ENCODE data around the gene STAP1.
"Not testable (repeated sequence)": the region's sequence is repeated elsewhere in the genome, so short reads cannot be mapped to it uniquely, and the experiment has no call there.

The STAP1 gene, protein sequence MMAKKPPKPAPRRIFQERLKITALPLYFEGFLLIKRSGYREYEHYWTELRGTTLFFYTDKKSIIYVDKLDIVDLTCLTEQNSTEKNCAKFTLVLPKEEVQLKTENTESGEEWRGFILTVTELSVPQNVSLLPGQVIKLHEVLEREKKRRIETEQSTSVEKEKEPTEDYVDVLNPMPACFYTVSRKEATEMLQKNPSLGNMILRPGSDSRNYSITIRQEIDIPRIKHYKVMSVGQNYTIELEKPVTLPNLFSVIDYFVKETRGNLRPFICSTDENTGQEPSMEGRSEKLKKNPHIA

GRCh38 chr4:67558493-67558892, at the start of gene STAP1:
TSS of gene STAP1 (plus strand) at chr4:67558727. CDS start at chr4:67558810, 83 bp downstream.
- DNase-seq (ENCODE audit: low spot score): no peak

DNA sequence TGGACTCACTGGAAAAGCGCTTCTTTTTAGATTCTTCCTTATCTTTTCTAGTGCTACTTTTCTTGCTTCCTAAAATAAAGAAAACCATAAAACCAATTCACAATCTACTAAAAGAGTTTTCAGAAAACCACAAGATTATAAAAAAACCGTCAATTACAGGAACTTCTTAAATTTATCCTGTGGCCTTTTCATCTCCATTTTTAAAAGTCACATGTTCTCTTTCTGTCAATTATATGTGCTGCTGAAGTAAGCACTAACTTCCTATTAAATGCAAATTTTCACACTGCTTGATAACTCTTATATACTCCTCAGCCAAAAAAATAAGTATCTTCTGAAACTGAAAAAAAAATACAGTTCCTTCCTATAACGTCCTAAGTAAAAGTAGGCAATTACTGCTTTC, 46.0 kb upstream of the STAP1 start:
- no peak for DNase-seq (ENCODE audit: low spot score)

GRCh38 chr4:67520141-67520540, 38.4 kb upstream of the STAP1 start:
- no peak for DNase-seq (ENCODE audit: low spot score)

GRCh38 chr4:67521506-67521905, 37.0 kb upstream of the STAP1 start:
- DNase-seq (ENCODE audit: low spot score): no peak

DNA sequence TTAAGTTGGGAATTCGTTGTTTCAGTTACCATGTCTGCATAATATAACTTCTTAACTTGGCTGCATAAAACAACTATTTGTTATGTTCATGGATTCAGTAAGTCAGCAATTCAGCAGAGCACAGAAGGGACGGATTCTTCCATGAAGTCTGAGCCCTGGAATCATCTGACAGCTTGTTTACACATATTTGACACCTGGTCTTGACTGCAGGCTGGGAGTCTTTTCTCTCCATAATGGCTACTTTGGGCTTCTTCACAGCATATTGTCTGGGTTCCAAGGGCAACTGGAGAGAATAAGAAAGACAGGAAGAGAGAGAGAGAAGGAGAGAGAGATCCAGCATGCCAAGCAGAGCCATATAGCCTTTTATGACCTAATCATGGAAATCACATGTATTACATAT, 36.3 kb upstream of the STAP1 start:
- DNase-seq (ENCODE audit: low spot score): no peak

DNA sequence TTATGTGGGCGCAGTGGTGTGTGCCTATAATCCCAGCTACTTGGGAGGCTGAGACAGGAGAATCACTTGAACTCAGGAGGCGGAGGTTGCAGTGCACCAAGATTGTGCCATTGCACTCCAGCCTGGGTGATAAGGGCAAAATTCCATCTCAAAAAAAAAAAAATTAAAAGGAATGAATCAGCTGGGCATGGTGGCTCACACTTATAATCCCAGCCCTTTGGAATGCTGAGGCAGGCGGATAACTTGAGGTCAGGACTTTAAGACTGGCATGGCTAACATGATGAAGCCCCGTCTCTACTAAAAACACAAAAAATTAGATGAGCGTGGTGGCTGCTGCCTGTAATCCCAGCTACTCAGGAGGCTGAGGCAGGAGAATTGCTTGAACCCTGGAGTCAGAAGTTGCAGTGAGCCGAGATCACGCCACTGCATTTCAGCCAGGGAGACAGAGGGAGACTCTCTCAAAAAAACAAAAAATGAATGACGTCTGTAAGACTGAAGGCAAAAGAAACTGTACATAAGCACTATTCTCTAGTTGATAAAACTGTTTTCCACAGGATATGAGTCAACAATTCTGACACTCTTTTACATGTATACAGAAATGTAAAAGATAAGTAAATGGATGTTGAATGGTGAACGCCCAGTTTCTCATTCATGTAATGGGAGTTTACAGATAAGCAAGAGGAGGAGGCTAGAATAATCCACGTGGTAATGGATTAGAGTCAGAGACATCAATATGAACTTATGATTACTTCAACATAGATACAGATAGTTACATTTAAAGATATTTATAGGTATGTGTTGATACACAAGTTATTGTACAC, 35.5 kb upstream of the STAP1 start:
- no peak for DNase-seq (ENCODE audit: low spot score)

- DNase-seq (ENCODE audit: low spot score): not testable (repeated sequence)
Measured at GRCh38 chr4:67524140-67524539, 34.4 kb upstream of the STAP1 start.

DNA sequence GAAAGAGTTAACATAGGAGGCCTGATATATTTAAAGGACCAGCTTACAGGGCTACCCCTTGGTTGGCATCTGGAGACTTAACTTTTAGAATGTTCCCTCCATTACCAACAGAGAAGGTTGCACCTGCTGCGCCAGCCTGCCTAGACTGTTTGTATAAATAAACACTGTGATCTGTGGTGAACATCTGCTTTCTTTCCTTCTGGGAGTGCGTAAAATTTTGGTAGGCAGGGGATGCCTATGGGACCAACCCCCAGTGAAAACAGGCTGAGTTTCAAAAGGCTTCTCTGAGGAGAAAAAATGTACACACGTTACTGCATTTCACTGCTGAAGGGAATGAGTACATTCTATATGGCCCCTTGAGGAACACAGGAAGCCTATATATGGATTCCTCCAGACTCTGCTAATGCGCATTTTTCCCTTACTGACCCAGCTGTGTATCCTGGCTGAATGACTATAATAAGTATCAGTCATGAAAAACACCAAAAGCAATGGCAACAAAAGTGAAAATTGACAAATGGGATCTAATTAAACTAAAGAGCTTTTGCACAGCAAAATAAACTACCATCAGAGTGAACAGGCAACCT, 27.1 kb upstream of the STAP1 start:
- no peak for DNase-seq (ENCODE audit: low spot score)

GRCh38 chr4:67532397-67532796, 26.1 kb upstream of the STAP1 start:
- DNase-seq (ENCODE audit: low spot score): not testable (repeated sequence)

DNA sequence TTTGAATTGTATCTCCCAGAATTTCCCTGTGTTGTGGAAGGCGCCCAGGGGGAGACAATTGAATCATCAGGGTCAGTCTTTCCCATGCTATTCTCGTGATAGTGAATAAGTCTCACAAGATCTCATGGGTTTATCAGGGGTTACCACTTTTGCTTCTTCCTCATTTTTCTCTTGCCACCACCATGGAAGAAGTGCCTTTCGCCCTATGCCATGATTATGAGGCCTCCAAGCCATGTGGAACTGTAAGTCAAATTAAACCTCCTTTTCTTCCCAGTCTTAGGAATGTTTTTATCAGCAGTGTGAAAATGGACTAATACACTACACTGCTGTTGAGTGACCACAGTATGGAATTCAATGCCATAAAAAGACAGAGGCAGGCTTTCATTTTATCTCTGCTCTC, 25.4 kb upstream of the STAP1 start:
- no peak for DNase-seq (ENCODE audit: low spot score)

DNA sequence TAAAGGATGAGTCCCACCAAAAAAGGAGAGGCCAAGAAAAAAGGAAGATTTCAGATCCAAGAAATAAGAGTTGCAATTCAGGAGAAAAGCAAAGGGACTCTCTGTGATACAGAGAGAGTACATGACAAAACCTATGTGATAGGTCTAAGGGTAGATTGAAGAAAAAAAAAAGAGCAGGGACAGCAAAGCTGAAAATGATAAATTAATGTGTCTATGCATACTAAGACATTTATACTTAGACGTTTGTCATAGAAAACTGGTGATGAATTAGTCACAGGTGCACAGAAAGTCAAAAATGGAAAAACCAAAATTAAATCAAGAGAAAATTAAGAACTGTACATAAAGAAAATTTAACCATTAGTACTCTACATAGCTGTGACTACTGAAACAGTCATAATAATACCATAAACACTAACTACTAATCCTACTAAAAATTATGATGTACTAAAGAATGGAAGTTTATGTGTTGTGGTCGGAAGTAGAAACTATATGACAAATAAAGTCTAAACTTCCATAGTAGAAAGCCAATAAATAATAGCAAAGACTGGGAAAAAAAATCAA, 23.2 kb upstream of the STAP1 start:
- DNase-seq (ENCODE audit: low spot score): no peak

DNA sequence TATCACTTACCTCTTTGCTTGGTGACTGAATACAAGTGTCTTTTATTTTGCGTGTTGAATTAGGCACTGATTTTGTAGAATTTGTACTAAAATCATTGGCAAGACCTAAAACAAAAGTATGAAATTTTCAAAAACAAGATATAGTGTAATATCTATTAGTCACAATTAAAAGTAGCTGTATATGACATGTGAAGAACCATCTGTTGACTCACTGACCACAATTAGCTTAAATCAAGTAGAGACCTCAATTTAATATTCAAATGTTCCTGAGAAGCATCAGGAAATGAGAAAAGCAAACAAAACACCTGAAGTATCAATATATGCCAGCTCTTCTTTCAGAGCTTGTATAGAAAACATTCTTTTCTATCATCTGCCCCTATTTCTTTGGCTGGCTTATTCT, 18.7 kb upstream of the STAP1 start:
- DNase-seq (ENCODE audit: low spot score): no peak

- no peak for DNase-seq (ENCODE audit: low spot score)
Measured at GRCh38 chr4:67542076-67542475, 16.5 kb upstream of the STAP1 start.

DNA sequence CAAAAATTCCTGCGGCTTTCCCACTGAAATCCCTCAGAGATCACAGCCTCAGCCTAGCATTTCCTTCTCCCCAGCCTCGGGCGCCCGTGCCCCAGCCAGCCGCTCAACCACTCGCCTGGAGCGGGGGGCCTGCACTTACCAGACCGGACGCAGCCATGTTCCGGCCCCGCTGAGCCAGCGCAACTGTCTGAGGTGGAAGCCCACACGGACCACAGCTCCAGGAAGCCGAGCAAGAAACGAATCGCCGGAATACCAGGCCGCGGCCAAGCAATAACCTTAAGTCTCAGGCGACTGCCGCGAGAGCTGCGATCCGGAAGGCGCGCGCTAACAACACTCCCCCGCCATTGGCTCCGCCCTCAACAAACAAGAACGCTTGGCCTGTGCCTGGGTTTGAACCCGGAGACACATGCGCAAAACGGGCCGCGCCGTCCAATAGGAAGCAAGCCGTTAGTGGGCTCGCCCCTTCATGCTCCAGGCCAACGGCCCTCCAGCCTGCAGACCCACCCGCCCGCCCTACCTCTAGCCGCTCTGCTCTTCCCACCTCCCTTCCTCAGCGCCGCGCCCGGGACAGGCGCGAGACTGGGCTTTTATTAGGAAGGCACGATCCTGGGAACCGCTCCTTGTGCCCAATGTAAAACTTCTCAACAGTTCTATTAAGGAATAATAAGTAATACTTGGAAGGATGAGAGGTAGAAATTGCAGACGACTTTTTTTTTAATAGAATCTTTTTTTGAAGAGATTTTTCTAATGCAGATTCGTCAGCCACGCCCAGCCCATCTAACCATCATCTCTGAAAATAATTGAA, 13.1 kb upstream of the STAP1 start, which contains the start of gene CENPC:
TSS of gene CENPC (minus strand) at position 305 of the 805 bp plus-strand sequence. CDS start at position 157, 148 bp downstream.
- DNase-seq (ENCODE audit: low spot score): peak; percentile 97

GRCh38 chr4:67546004-67546356, 12.5 kb upstream of the STAP1 start:
- DNase-seq (ENCODE audit: low spot score): no peak

DNA sequence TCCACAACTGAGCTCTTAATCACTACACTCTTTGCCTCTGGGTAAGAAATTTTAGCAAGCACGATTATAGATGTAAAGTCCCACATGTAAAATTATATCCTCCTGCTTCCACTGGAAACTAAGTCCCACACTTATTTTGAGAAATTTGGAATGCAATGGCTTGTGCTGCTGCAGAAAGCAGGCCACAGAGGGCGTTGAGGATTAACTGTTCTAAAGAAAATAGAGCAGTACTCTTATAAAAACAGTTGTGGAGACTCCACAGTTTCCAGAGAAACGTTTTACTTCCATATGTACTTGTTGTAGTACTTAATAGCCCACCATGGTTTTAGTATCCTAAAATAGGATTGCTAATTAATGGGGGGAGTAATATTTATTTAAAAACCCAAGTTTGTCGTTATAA, 11.6 kb upstream of the STAP1 start:
- no peak for DNase-seq (ENCODE audit: low spot score)

DNA sequence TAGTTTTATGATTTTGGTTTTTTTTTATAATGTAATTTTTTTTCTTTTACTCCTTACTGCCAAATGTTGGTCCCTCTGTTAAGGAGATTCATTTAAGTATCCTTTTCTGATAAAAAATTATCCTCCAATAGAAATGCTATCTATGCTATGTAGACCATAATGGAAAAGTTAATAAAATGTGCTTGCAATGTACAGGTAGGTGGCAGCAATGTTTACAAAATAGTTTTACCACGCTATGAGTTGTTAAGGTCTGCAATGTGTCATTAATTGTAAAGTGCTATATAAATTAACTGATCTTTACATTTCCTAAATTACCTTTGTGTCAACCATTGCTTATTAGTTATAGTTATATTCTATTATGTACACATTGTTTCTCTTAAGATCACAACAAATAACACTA, 9.4 kb upstream of the STAP1 start:
- no peak for DNase-seq (ENCODE audit: low spot score)

GRCh38 chr4:67550451-67550850, 8.1 kb upstream of the STAP1 start:
- no peak for DNase-seq (ENCODE audit: low spot score)

GRCh38 chr4:67550857-67551256, 7.7 kb upstream of the STAP1 start:
- DNase-seq (ENCODE audit: low spot score): no peak

GRCh38 chr4:67552146-67552792, 6.3 kb upstream of the STAP1 start:
- DNase-seq (ENCODE audit: low spot score): not testable (repeated sequence)

GRCh38 chr4:67554096-67554495, 4.4 kb upstream of the STAP1 start:
- no peak for DNase-seq (ENCODE audit: low spot score)
